K562 (cell line): ENCODE data around the gene THOC7. TPM values are rescaled to one million over a fixed set of nuclear protein-coding genes. Genes with fewer than 3 reads are reported as not detected.
A peak's percentile ranks its signal among the peaks of the same experiment; 100 is the strongest.

Experiments used
- ATAC-seq: fragments of 200-7000 bp; cut with Tn5 transposase; 3 replicates; pipeline ENCODE4 v1.9.1; 2020; ENCODE audit warnings: moderate library complexity
- Bru-seq: library from RNA; stranded (reverse); fragments of 400-500 nt; gene quantifications from one replicate; lab custom pipeline; 2021; lab: Mats Ljungman, UMichigan
- BruChase-seq, 2 experiments: library from RNA; stranded (reverse); fragments of 400-500 nt; gene quantifications; one replicate each; lab custom pipeline; 2021; lab: Mats Ljungman, UMichigan
- BruUV-seq: library from RNA; stranded (reverse); fragments of 400-500 nt; replicated peaks from 2 replicates; lab custom pipeline; 2021; lab: Mats Ljungman, UMichigan
- CTCF ChIA-PET: fragments of 300-600 bp; formaldehyde crosslinking; extraction: SDS; loops from one replicate; lab custom pipeline; 2021; ENCODE audit warnings: low intra/inter-chr PET ratio; lab: Yijun Ruan, JAX
- POLR2A ChIA-PET: fragments of 300-600, 350-650 bp; sonication (Branson Sonifier 250); formaldehyde crosslinking; extraction: SDS; loops from one replicate; lab custom pipeline; 2021; ENCODE audit warnings: antibody characterized with exemption, inconsistent platforms; lab: Yijun Ruan, JAX
- DNase-seq, 4 experiments: peaks; one replicate each; pipeline versions ENCODE4 v3.0.0 to v3.0.0-alpha.2; 2011 to 2018; ENCODE audit warnings: low spot score in 3 of 4, mixed read lengths in 3 of 4; ENCODE audit errors: extremely low read depth in 1 of 4
- FAIRE-seq: peaks from 2 replicates; lab custom pipeline; 2011; peaks lifted over from hg19 to GRCh38; lab: Jason Lieb, UNC
- H2AFZ ChIP-seq: 2 replicates; pipeline ENCODE4 v1.6.0; 2011; ENCODE audit warnings: low read depth, low read length, control low read depth, inconsistent platforms
- H3K27ac ChIP-seq: fragments of 200-600 bp; 3 replicates; pipeline ENCODE4 v1.8.0; 2011; ENCODE audit warnings: low read depth, mild to moderate bottlenecking, control low read depth, inconsistent platforms, low read length, moderate library complexity, mixed read lengths; ENCODE audit errors: extremely low read depth
- H3K27me3 ChIP-seq, 2 experiments: fragments of 300-600 bp in 1 of 2; 2 replicates in 1 of 2; 3 replicates in 1 of 2; pipeline versions ENCODE4 v1.6.0 to v1.8.0; 2011; ENCODE audit warnings: inconsistent platforms in 2 of 2, low read length in 2 of 2, mild to moderate bottlenecking in 1 of 2, mixed read lengths in 1 of 2, moderate library complexity in 1 of 2; ENCODE audit not compliant: control insufficient read depth in 2 of 2, insufficient read depth in 2 of 2
- H3K36me3 ChIP-seq: fragments of 300-600 bp; 3 replicates; pipeline ENCODE4 v1.8.0; 2011; ENCODE audit warnings: mild to moderate bottlenecking, low read length, inconsistent platforms; ENCODE audit not compliant: control insufficient read depth, insufficient read depth
- H3K4me1 ChIP-seq, 2 experiments: fragments of 200-600 bp in 1 of 2; replicated peaks in 1 of 2; 2 replicates in 1 of 2; 3 replicates in 1 of 2; pipeline versions ENCODE4 v1.5.1 to v1.8.0; 2011; ENCODE audit warnings: inconsistent platforms in 2 of 2, low read length in 2 of 2, mild to moderate bottlenecking in 1 of 2, mixed read lengths in 1 of 2, moderate library complexity in 1 of 2; ENCODE audit not compliant: control insufficient read depth in 2 of 2, insufficient read depth in 2 of 2
- H3K4me2 ChIP-seq: 2 replicates; pipeline ENCODE4 v1.6.1; 2011; ENCODE audit warnings: low read length, control low read depth, inconsistent platforms, mixed read lengths; ENCODE audit not compliant: insufficient read depth
- H3K4me3 ChIP-seq: fragments of 200-600 bp; sonication (generic), shearing (Covaris generic); 2 replicates; pipeline ENCODE4 v1.5.1; 2016; ENCODE audit warnings: control low read depth, inconsistent platforms
- H3K79me2 ChIP-seq: fragments of 200-600 bp; 3 replicates; pipeline ENCODE4 v1.8.0; 2011; ENCODE audit warnings: low read length, inconsistent platforms; ENCODE audit not compliant: control insufficient read depth, insufficient read depth
- H3K9ac ChIP-seq, 2 experiments: 2 replicates each; pipeline versions ENCODE4 v1.6.0 to v1.6.1; 2011; ENCODE audit warnings: low read depth in 2 of 2, low read length in 2 of 2, control low read depth in 1 of 2, inconsistent platforms in 1 of 2, mild to moderate bottlenecking in 1 of 2, mixed read lengths in 1 of 2; ENCODE audit not compliant: insufficient read depth in 1 of 2
- H3K9me1 ChIP-seq: one replicate; pipeline ENCODE4 v1.6.0; 2011; ENCODE audit warnings: inconsistent platforms, mild to moderate bottlenecking, low read length, moderate library complexity; ENCODE audit not compliant: control insufficient read depth, insufficient read depth
- H3K9me3 ChIP-seq: replicated peaks from 2 replicates; pipeline ENCODE4 v1.5.1; 2011; ENCODE audit warnings: low read depth, low read length, inconsistent platforms; ENCODE audit not compliant: control insufficient read depth, insufficient read depth
- H4K20me1 ChIP-seq: replicated peaks from 2 replicates; pipeline ENCODE4 v1.6.1; 2011; ENCODE audit warnings: low read length, inconsistent platforms, mixed read lengths; ENCODE audit not compliant: control insufficient read depth, insufficient read depth
- CHD1 ChIP-seq: fragments of 200-600 bp; sonication (generic); IDR thresholded peaks from one replicate; pipeline ENCODE4 v1.6.1; 2012; ENCODE audit warnings: mild to moderate bottlenecking, moderate library complexity, low read length, inconsistent platforms
- CXXC5 ChIP-seq: fragments of 250-450 bp; sonication (Bioruptor Pico); IDR thresholded peaks from 2 replicates; pipeline ENCODE4 v1.8.0; 2022; ENCODE audit warnings: inconsistent platforms, mild to moderate bottlenecking, moderate library complexity
- MAX ChIP-seq: sonication (generic); formaldehyde crosslinking; IDR thresholded peaks from 2 replicates; pipeline ENCODE4 v1.9.0; 2022; ENCODE audit warnings: mild to moderate bottlenecking, missing genetic modification reagents
- NFRKB ChIP-seq: fragments of 450-650 bp; IDR thresholded peaks from 2 replicates; pipeline ENCODE4 v1.6.1; 2016; ENCODE audit warnings: low read depth
- NR2C2 ChIP-seq, 2 experiments: fragments of 200-800 bp in 1 of 2; sonication (Bioruptor generic) in 1 of 2; sonication (generic) in 1 of 2; formaldehyde crosslinking in 1 of 2; IDR thresholded peaks; 2 replicates each; pipeline versions ENCODE4 v1.6.1 to v1.8.0; 2016 to 2022; ENCODE audit warnings: mild to moderate bottlenecking in 1 of 2, missing compliant biosample characterization in 1 of 2, missing genetic modification characterization in 1 of 2, missing genetic modification reagents in 1 of 2
- NRF1 ChIP-seq, 2 experiments: fragments of 450-650 bp; IDR thresholded peaks in 1 of 2; conservative IDR thresholded peaks in 1 of 2; 2 replicates each; pipeline ENCODE4 v1.6.1; 2014; ENCODE audit warnings: mild to moderate bottlenecking in 2 of 2
- SAFB2 ChIP-seq: fragments of 200-400 bp; formaldehyde crosslinking; IDR thresholded peaks from 2 replicates; pipeline ENCODE4 v1.6.1; 2018; ENCODE audit warnings: borderline replicate concordance, low read length, low read depth, moderate library complexity; ENCODE audit not compliant: severe bottlenecking
- SRSF3 ChIP-seq: fragments of 200-400 bp; formaldehyde crosslinking; IDR thresholded peaks from 2 replicates; pipeline ENCODE4 v1.6.1; 2016; ENCODE audit warnings: mild to moderate bottlenecking, low read length, moderate library complexity; ENCODE audit not compliant: insufficient read depth
- TAF1 ChIP-seq: IDR thresholded peaks from 2 replicates; pipeline ENCODE4 v1.6.1; 2011; ENCODE audit warnings: mild to moderate bottlenecking, low read length, moderate library complexity; ENCODE audit not compliant: insufficient read depth, control insufficient read depth, severe bottlenecking; ENCODE audit errors: extremely low read depth
- ZFX ChIP-seq: sonication (generic); formaldehyde crosslinking; IDR thresholded peaks from 2 replicates; pipeline ENCODE4 v1.8.0; 2022; ENCODE audit warnings: mild to moderate bottlenecking, missing genetic modification reagents, moderate library complexity
- WGBS: fragments of 100-300 bp; shearing (Covaris generic); methylation state at CpG from one replicate; pipeline ENCODE4 v1.1.6; 2016; ENCODE audit warnings: low coverage, mixed read lengths; ENCODE audit not compliant: insufficient coverage; ENCODE audit errors: missing lambda C conversion rate; 5-methylcytosine and 5-hydroxymethylcytosine counted together
- in situ Hi-C: fragments of 300-500 bp; cut with MboI; formaldehyde crosslinking; loops from 4 replicates; pipeline ENCODE4 v1.15.0; 2018; ENCODE audit warnings: inconsistent platforms, mixed read lengths
- intact Hi-C: fragments of 100-400 bp; cut with micrococcal nuclease; formaldehyde crosslinking; loops from 2 replicates; pipeline ENCODE4 v1.14.2; 2022
- long read RNA-seq, 3 experiments: library from polyadenylated mRNA in 2 of 3; library from RNA in 1 of 3; unstranded in 2 of 3; stranded (forward) in 1 of 3; transcript quantifications; one replicate each; pipeline ENCODE4 v2.0.0, GENCODE V29; 2019 to 2022
- polyA minus RNA-seq, 3 experiments: library from RNA; depleted of rRNA, polyadenylated mRNA; stranded (reverse); fragments of >200 nt; gene quantifications; 2 replicates each; pipeline ENCODE4 v1.2.3, GENCODE V29; 2011
- polyA plus RNA-seq, 8 experiments: library from polyadenylated mRNA; depleted of rRNA in 4 of 8; stranded (reverse) in 5 of 8; unstranded in 3 of 8; fragments of >200 nt; fragmentation: Nextera tagmentation in 2 of 8; fragmentation: Illumina TruSeq in 1 of 8; extraction: Ambion mirVana in 2 of 8; extraction: Trizol in 1 of 8; gene quantifications; 2 replicates each; pipeline versions ENCODE4 v1.2.1 to v1.2.3, GENCODE V29; 2011 to 2014; ENCODE audit warnings: inconsistent platforms in 1 of 8, missing spikeins in 1 of 8
- total RNA-seq, 7 experiments: library from RNA; depleted of rRNA in 6 of 7; stranded (reverse); fragments of >200 nt in 6 of 7; fragmentation: Illumina TruSeq in 2 of 7; extraction: Trizol in 2 of 7; gene quantifications; 2 replicates each; pipeline versions ENCODE4 v1.2.1 to v1.2.3, GENCODE V29; 2011 to 2021; ENCODE audit warnings: low replicate concordance in 1 of 7
- TF ChIP-seq, protein P1 (sequence below), 2 experiments: fragments of 450-650 bp; conservative IDR thresholded peaks; 2 replicates each; pipeline ENCODE4 v1.6.1; 2017; ENCODE audit warnings: mild to moderate bottlenecking in 2 of 2, moderate library complexity in 2 of 2

THOC7 gene
- total RNA-seq (2011; cell fraction: chromatin; rRNA removed; ENCODE audit: low replicate concordance) = 3.7 and 9.4 TPM in 2 replicates
- total RNA-seq (2011; cell fraction: nucleolus; rRNA removed) = 3.6 and 3.8 TPM in 2 replicates
- 5.1 and 9.8 TPM in 2 replicates for total RNA-seq (2011; cell fraction: nucleoplasm; rRNA removed)
- 45.1 and 56.5 TPM in 2 replicates for total RNA-seq (2014; rRNA removed)
- 94.7 and 103 TPM in 2 replicates for total RNA-seq (2014; rRNA removed; fragmentation: Illumina TruSeq; extraction: Trizol)
- total RNA-seq (2015; rRNA removed; fragmentation: Illumina TruSeq; extraction: Trizol) = 89.2 and 96.6 TPM in 2 replicates
- total RNA-seq (2021) = 65.8 and 67.8 TPM in 2 replicates
- polyA plus RNA-seq (2011; rRNA removed) = 56.7 and 89.6 TPM in 2 replicates
- polyA plus RNA-seq (2011; cell fraction: cytosol; rRNA removed) = 7.9 and 18.4 TPM in 2 replicates
- polyA plus RNA-seq (2011; cell fraction: nucleus; rRNA removed) = 8.8 and 17.9 TPM in 2 replicates
- polyA plus RNA-seq (2012) = 80.7 and 91.2 TPM in 2 replicates
- 113 and 118 TPM in 2 replicates for polyA plus RNA-seq (2014; fragmentation: Illumina TruSeq; extraction: Trizol)
- polyA plus RNA-seq (2014; fragmentation: Nextera tagmentation; extraction: Ambion mirVana) = 100 to 1,000 TPM; 121 to 129 TPM
- 76.6 and 89.8 TPM in 2 replicates for polyA plus RNA-seq (2014; rRNA removed)
- 33.0 and 42.3 TPM in 2 replicates for polyA minus RNA-seq (2011; rRNA and poly(A)+ RNA removed)
- polyA minus RNA-seq (2011; cell fraction: cytosol; rRNA and poly(A)+ RNA removed) = 17.2 and 19.4 TPM in 2 replicates
- 3.9 and 7.0 TPM in 2 replicates for polyA minus RNA-seq (2011; cell fraction: nucleus; rRNA and poly(A)+ RNA removed)
- percentile 74 among the genes with signal in this experiment for Bru-seq, nascent RNA
- BruChase-seq, experiment 1, labeled RNA remaining after a 2-hour chase = percentile 77 among the genes with signal in this experiment
- BruChase-seq, experiment 2, labeled RNA remaining after a 6-hour chase = percentile 72 among the genes with signal in this experiment
- long read RNA-seq, experiment 1, transcript THOC7-201 (8 exons, 990 nt) = major isoform, 79 of 101 reads
- long read RNA-seq, experiment 1, transcript THOC7-204 (7 exons, 836 nt) = minor isoform, 7 of 101 reads
- long read RNA-seq, experiment 1, partial matches to known transcripts = 7 of 101 reads
- long read RNA-seq, experiment 1, other reads (novel, unspliced or antisense) = 8 of 101 reads
- long read RNA-seq, experiment 2, transcript THOC7-201 (8 exons, 990 nt) = major isoform, 47 of 68 reads
- long read RNA-seq, experiment 2, partial matches to known transcripts = 13 of 68 reads
- long read RNA-seq, experiment 2, other reads (novel, unspliced or antisense) = 4 of 68 reads
- long read RNA-seq, experiment 3, transcript THOC7-201 (8 exons, 990 nt) = major isoform, 10 of 21 reads
- long read RNA-seq, experiment 3, partial matches to known transcripts = 5 of 21 reads
- long read RNA-seq, experiment 3, other reads (novel, unspliced or antisense) = 3 of 21 reads

DNA sequence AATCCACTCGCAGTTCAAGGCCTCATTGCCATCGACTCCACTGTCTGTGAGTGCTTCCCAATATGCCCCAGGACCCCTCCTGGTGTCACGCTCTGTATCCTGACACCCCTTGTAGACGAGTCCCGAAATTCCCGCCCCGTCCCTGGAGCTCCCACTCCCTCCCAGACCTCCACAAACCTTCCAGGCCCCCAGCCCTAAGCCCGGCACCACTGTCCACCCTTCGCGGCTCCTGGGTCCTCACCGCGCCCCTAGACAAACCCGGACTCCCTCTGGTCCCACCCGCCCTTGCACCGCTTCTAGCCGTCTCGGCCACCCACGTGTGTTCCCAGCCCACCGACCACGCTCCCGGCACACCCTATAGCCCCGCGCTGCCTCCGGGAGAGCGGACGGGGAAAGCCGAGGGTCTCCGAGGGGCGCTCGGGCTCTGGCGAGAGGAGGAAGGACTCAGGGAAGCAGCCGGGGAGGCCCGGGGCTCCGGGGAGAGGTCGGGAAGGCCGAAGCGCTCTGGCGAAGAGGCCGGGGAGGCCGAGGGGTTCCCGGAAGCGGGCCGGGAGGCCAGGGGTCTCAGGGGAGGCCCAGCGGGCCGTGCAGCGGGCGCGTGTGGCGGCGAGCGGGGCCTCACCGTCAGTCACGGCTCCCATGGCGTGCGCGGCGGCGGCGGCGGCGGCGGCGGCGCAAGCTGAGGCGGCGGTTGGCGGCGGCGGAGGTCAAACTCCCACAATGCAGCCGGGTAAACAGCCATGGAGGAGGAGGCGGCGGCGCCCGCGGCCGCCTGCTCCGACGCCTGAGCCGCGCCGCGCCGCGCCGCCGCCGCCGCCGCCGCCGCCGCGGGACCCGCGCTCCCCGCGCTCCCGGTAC is at the start of gene THOC7, which contains the start of gene ATXN7:
TSS of gene THOC7 (minus strand) at position 656 of the 858 bp plus-strand sequence. CDS start at position 641, 15 bp downstream.
TSS of gene ATXN7 (plus strand) at position 718 of the 858 bp plus-strand sequence. CDS start 48,732 bp downstream, outside the sequence.
- BruUV-seq = no TSS peak
- 0% methylated on average over 2 of the region's 98 CpGs for WGBS
- TF ChIP-seq SRSF3 (0 out of 2 replicates have a peak, but pooled peaks have one; percentile 36), NRF1 (conservative IDR thresholded peaks at IDR 0.05 in 1 of 2, IDR thresholded peaks at IDR 0.05 in 1 of 2) (peak in 1 of 2 experiments; percentile 42; a peak in 2 of 4 replicates), TAF1 (peak; percentile 46), NFRKB (0 out of 2 replicates have a peak, but pooled peaks have one; percentile 29), NR2C2 (CRISPR knock-in tag; IDR thresholded peaks at IDR 0.05) (no peak), NR2C2 (tag; IDR thresholded peaks at IDR 0.05) (peak; percentile 90), MAX (0 out of 2 replicates have a peak, but pooled peaks have one; percentile 25), CXXC5 (CRISPR knock-in tag) (0 out of 2 replicates have a peak, but pooled peaks have one; percentile 31), SAFB2 (no peak), CHD1 (peak; percentile 32), ZFX (peak; percentile 82)
- TF ChIP-seq, protein P1, sequence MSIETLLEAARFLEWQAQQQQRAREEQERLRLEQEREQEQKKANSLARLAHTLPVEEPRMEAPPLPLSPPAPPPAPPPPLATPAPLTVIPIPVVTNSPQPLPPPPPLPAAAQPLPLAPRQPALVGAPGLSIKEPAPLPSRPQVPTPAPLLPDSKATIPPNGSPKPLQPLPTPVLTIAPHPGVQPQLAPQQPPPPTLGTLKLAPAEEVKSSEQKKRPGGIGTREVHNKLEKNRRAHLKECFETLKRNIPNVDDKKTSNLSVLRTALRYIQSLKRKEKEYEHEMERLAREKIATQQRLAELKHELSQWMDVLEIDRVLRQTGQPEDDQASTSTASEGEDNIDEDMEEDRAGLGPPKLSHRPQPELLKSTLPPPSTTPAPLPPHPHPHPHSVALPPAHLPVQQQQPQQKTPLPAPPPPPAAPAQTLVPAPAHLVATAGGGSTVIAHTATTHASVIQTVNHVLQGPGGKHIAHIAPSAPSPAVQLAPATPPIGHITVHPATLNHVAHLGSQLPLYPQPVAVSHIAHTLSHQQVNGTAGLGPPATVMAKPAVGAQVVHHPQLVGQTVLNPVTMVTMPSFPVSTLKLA (conservative IDR thresholded peaks at IDR 0.05) = peak in 1 of 2 experiments; percentile 56; a peak in 3 of 4 replicates

More for the DNA sequence above, at the start of gene THOC7, which contains the start of gene ATXN7:
- no peaks in the 10 kb centered on the region for H3K9me1 ChIP-seq
- H3K4me1 ChIP-seq = peaks cover 4% of the 10 kb centered on the region in 2 experiments; a peak in 4 of 5 replicates
- peak within 1 kb of the TSS; percentile 96 for H3K27ac ChIP-seq
- peak within 1 kb of the TSS; percentile 86 for H2AFZ ChIP-seq
- H3K27me3 ChIP-seq = no peaks in the 10 kb centered on the region
- ATAC-seq (peak; percentile 82), DNase-seq (peak; percentile 57 to 77 (median 68)), FAIRE-seq (no peak)
- H3K4me2 ChIP-seq = peak within 1 kb of the TSS; percentile 83
- no peaks in the 10 kb centered on the region for H4K20me1 ChIP-seq
- H3K9me3 ChIP-seq = no peaks in the 10 kb centered on the region
- intact Hi-C loops = loop anchor here (5.0 to 10.0 kb wide), 3 partner anchors 49 to 154 kb away; partner anchors contain the start of gene SCAANT1
- ChIA-PET POLR2A (interaction anchor here (0.6 to 1.0 kb wide), 2 partner anchors 13 to 45 kb away, joined by 3 to 4 read pairs; no protein-coding TSS in a partner anchor), CTCF (no interaction called here)
- H3K9ac ChIP-seq = peak within 1 kb of the TSS; percentile 93 to 97
- in situ Hi-C loops = no loop called here
- H3K79me2 ChIP-seq = peaks cover 91% of the 10 kb centered on the region
- H3K36me3 ChIP-seq = peaks cover 11% of the 10 kb centered on the region; the same call in 2 of the 3 replicates
- H3K4me3 ChIP-seq = peak within 1 kb of the TSS; percentile 89
